Cardiac fibroblast (primary cell): ENCODE measurements around the gene NFYA.

Experiments used
- DNase-seq, 2 donors: peaks; one replicate each; pipeline versions ENCODE4 v3.0.0 to v3.0.0-alpha.2; 2010; ENCODE audit warnings: low read depth in 2 of 2
- H3K4me3 ChIP-seq, 2 donors: replicated peaks in 1 of 2; 1 replicate in 1 of 2; 2 replicates in 1 of 2; pipeline ENCODE4 v1.5.1; 2011; ENCODE audit warnings: low read depth in 2 of 2, low read length in 2 of 2, mild to moderate bottlenecking in 2 of 2, moderate library complexity in 1 of 2
- CTCF ChIP-seq: IDR thresholded peaks from one replicate; pipeline ENCODE4 v1.5.1; 2011; ENCODE audit warnings: low read depth, mild to moderate bottlenecking, low read length, inconsistent platforms

NFYA gene

DNA sequence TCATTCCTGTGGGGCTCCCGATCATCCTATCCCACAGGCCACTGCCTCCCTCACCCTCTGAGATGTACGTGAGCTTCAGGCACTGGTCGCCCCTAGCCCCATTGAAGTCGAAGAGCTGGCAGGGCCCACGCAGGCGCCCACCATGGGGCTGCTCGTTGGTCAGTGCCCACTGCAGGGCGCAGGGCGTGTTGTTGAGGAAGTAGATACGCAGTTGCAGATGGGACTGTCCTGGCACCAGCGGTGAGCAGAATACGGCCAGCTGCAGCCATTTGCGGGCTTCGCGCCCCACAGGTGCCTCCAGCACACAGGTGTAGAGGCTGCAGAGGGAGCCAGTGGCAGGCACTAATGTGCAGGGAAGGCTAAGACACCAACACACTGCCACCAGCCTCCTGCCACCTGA is 39.9 kb upstream of the NFYA start:
- no peak overlapping the region for H3K4me3 ChIP-seq
- TF ChIP-seq CTCF, result no peak
- DNase-seq, result no peak

GRCh38 chr6:41033776-41034175 is 39.0 kb upstream of the NFYA start:
- DNase-seq, result no peak
- no peak overlapping the region for H3K4me3 ChIP-seq
- TF ChIP-seq CTCF, result no peak

GRCh38 chr6:41036186-41036585 is 36.6 kb upstream of the NFYA start:
- DNase-seq, result no peak
- no peak for TF ChIP-seq CTCF
- H3K4me3 ChIP-seq, result no peak overlapping the region

DNA sequence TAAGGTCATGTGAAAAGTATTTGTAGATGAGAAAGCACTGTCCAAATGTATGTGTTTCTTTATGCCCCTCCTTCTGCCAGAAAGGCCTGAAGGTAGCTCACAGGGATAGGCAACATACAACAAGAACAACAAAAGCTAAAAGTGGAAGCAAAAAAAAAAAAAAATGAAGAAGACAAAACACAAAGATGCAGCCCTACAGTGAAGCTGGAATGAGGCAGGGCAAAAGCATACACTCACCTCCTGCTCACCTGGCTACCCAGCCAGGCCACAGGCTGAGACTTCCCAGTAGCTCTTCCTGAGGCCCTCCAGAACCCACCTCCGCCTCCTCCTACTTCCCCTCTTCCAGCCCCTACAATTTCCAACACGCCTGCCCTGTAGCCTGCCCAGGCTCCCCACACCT is 36.2 kb upstream of the NFYA start:
- TF ChIP-seq CTCF, result no peak
- DNase-seq, result no peak
- H3K4me3 ChIP-seq, result no peak overlapping the region

DNA sequence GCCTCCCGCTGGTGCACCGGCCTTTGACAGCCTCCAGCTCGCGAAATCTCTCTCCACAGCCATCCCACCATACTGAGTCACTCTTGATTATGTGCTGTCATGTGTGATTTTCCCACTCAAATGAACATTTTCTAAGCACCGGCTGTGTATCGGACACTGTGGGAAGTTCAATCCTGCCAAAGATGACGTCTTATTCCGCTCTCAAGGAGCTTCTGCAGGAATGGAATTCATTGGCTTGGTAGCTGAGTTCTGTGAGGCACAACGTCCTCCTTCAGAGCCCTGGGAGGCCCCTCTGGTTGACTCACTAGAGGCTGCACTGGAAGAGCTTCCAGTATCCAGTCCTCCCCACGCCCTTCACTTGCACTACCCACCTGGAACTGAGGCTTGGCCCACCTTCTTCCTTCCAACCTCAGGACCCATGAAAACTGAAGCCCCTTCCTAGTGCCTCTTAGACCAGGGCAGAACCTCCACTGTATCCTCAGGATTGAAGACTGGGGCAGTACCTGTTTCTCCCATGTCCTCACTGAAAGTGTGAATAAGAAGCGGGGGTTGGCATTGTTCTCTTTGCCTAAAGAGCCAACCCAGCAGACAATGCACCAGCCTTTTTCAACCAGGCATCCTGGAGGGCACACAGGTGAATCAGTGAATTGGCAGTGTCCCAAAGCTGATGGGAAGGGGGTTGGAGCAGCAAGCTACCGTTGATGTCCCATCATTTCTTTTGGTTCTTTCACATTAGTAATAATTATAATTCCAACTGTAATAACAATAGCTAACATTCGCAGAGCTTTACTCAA is 35.5 kb upstream of the NFYA start:
- no peak for TF ChIP-seq CTCF
- DNase-seq, result peak; percentile 29 to 34
- H3K4me3 ChIP-seq, result no peak overlapping the region

DNA sequence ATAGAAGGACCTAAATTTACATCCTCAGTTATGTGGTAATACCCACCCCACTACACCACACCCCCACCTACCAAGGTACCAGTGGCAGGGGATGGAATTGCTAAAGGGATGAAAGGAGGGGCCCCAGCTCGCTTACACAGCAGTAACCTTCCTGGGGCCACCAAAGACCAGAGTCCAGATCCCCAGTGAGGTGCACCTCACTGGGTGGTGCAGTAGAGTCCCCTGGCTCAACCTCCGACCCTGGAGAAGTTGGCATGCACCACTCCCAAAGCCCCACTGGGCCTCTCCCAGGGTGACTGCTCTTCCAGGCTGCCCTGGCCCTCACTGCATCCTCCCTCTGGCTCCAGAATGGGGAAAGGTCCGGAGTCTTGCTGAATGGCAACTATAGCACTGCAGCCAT is 34.6 kb upstream of the NFYA start:
- TF ChIP-seq CTCF, result no peak
- DNase-seq, result no peak
- H3K4me3 ChIP-seq, result no peak overlapping the region
